GM23338 (cell line): Measurements from ENCODE around the gene NKAIN2. TPM values are rescaled to one million over a fixed set of nuclear protein-coding genes. Genes with fewer than 3 reads are reported as not detected.

Source experiments
- ATAC-seq: fragments of 200-7000 bp; cut with Tn5 transposase; 3 replicates; pipeline ENCODE4 v1.9.1; 2020
- DNase-seq: peaks from one replicate; pipeline ENCODE4 v3.0.0-alpha.2; 2015; ENCODE audit warnings: low spot score
- H2AFZ ChIP-seq: fragments of 200-600 bp; sonication (generic); 2 replicates; pipeline ENCODE4 v1.8.0; 2016; ENCODE audit warnings: antibody characterized with exemption, mild to moderate bottlenecking, moderate library complexity
- H3F3A ChIP-seq: fragments of 200-600 bp; sonication (generic); replicated peaks from 2 replicates; pipeline ENCODE4 v1.8.0; 2017; ENCODE audit warnings: antibody characterized with exemption, mixed run types, low read depth
- H3K27ac ChIP-seq: fragments of 200-600 bp; sonication (generic); 2 replicates; pipeline ENCODE4 v1.6.1; 2016; ENCODE audit warnings: low read depth
- H3K27me3 ChIP-seq: fragments of 200-600 bp; sonication (generic); 2 replicates; pipeline ENCODE4 v1.8.0; 2016; ENCODE audit warnings: mild to moderate bottlenecking, mixed run types, moderate library complexity; ENCODE audit not compliant: insufficient read depth
- H3K36me3 ChIP-seq: fragments of 200-600 bp; sonication (generic); 2 replicates; pipeline ENCODE4 v1.8.0; 2016; ENCODE audit warnings: mild to moderate bottlenecking; ENCODE audit not compliant: insufficient read depth
- H3K4me1 ChIP-seq: fragments of 200-600 bp; sonication (generic); 2 replicates; pipeline ENCODE4 v1.8.0; 2016; ENCODE audit warnings: mild to moderate bottlenecking, moderate library complexity; ENCODE audit not compliant: insufficient read depth
- H3K4me2 ChIP-seq: fragments of 200-600 bp; sonication (generic); 2 replicates; pipeline ENCODE4 v1.7.1; 2017; ENCODE audit warnings: mixed run types
- H3K4me3 ChIP-seq: fragments of 200-600 bp; sonication (generic); 2 replicates; pipeline ENCODE4 v1.6.1; 2016; ENCODE audit warnings: mixed run types
- H3K79me2 ChIP-seq: fragments of 200-600 bp; sonication (generic); replicated peaks from 2 replicates; pipeline ENCODE4 v1.8.0; 2017; ENCODE audit warnings: mild to moderate bottlenecking; ENCODE audit not compliant: insufficient read depth
- H3K9me2 ChIP-seq: fragments of 200-600 bp; sonication (generic); 2 replicates; pipeline ENCODE4 v1.8.0; 2017; ENCODE audit not compliant: insufficient read depth
- H4K20me1 ChIP-seq: fragments of 200-600 bp; sonication (generic); replicated peaks from 2 replicates; pipeline ENCODE4 v1.8.0; 2017; ENCODE audit warnings: mild to moderate bottlenecking; ENCODE audit not compliant: insufficient read depth
- H3K27ac Mint-ChIP-seq: 2 replicates; pipeline ENCODE4 v1.8.0; 2020; ENCODE audit warnings: inconsistent platforms, mild to moderate bottlenecking, moderate library complexity, mixed read lengths
- H3K27me3 Mint-ChIP-seq: 3 replicates; pipeline ENCODE4 v1.8.0; 2022; ENCODE audit warnings: low read depth, mild to moderate bottlenecking, moderate library complexity, mixed read lengths, inconsistent platforms; ENCODE audit not compliant: insufficient read depth, poor library complexity
- H3K36me3 Mint-ChIP-seq: 3 replicates; pipeline ENCODE4 v1.8.0; 2021; ENCODE audit warnings: low read depth, mild to moderate bottlenecking, inconsistent platforms, moderate library complexity, mixed read lengths
- H3K4me1 Mint-ChIP-seq: 3 replicates; pipeline ENCODE4 v1.8.0; 2020; ENCODE audit warnings: mild to moderate bottlenecking, inconsistent platforms, mixed read lengths
- H3K4me3 Mint-ChIP-seq: 3 replicates; pipeline ENCODE4 v1.8.0; 2021; ENCODE audit warnings: moderate library complexity, mild to moderate bottlenecking, inconsistent platforms, mixed read lengths
- H3K9me3 Mint-ChIP-seq: 3 replicates; pipeline ENCODE4 v1.8.0; 2020; ENCODE audit warnings: moderate library complexity, mild to moderate bottlenecking, inconsistent platforms, mixed read lengths
- CREB1 ChIP-seq: fragments of 250-450 bp; sonication (Bioruptor Pico); IDR thresholded peaks from 2 replicates; pipeline ENCODE4 v1.5.0; 2020; ENCODE audit warnings: low read depth, mild to moderate bottlenecking, moderate library complexity
- CTCF ChIP-seq, 2 experiments: fragments of 200-600 bp in 1 of 2; sonication (generic) in 1 of 2; conservative IDR thresholded peaks; 2 replicates each; pipeline versions ENCODE4 v1.5.1 to v1.6.1; 2016 to 2017; ENCODE audit warnings: antibody characterized with exemption in 2 of 2, low read depth in 2 of 2, mild to moderate bottlenecking in 2 of 2, moderate library complexity in 1 of 2
- ETS1 ChIP-seq: IDR thresholded peaks from 2 replicates; pipeline ENCODE4 v1.6.1; 2016; ENCODE audit warnings: antibody characterized with exemption
- EZH2 ChIP-seq: fragments of 200-600 bp; sonication (generic); IDR thresholded peaks from one replicate; pipeline ENCODE4 v1.8.0; 2017; ENCODE audit warnings: antibody characterized with exemption, mild to moderate bottlenecking, low read depth; ENCODE audit not compliant: unreplicated experiment
- JUNB ChIP-seq: IDR thresholded peaks from one replicate; pipeline ENCODE4 v1.6.1; 2016; ENCODE audit warnings: antibody characterized with exemption; ENCODE audit not compliant: unreplicated experiment
- NANOG ChIP-seq: IDR thresholded peaks from 2 replicates; pipeline ENCODE4 v1.6.1; 2016; ENCODE audit warnings: antibody characterized with exemption, borderline replicate concordance
- POLR2AphosphoS5 ChIP-seq: IDR thresholded peaks from 2 replicates; pipeline ENCODE4 v1.6.1; 2016; ENCODE audit warnings: antibody characterized with exemption, low read depth
- REST ChIP-seq: IDR thresholded peaks from one replicate; pipeline ENCODE4 v1.6.1; 2018; ENCODE audit warnings: antibody characterized with exemption; ENCODE audit not compliant: unreplicated experiment
- ZNF114 ChIP-seq: fragments of 250-450 bp; sonication (Bioruptor Pico); IDR thresholded peaks from 2 replicates; pipeline ENCODE4 v1.5.0; 2020; ENCODE audit warnings: mild to moderate bottlenecking, moderate library complexity
- ZNF331 ChIP-seq: fragments of 250-450 bp; sonication (Bioruptor Pico); IDR thresholded peaks from 2 replicates; pipeline ENCODE4 v1.5.0; 2020; ENCODE audit warnings: low read depth, mild to moderate bottlenecking, moderate library complexity
- ZNF462 ChIP-seq: fragments of 250-450 bp; sonication (Bioruptor Pico); IDR thresholded peaks from 2 replicates; pipeline ENCODE4 v1.5.0; 2020; ENCODE audit warnings: mild to moderate bottlenecking, moderate library complexity
- polyA plus RNA-seq: library from polyadenylated mRNA; unstranded; fragments of >200 nt; fragmentation: Nextera tagmentation; extraction: Ambion mirVana; gene quantifications from 2 replicates; pipeline ENCODE4 v1.2.1, GENCODE V29; 2016
- total RNA-seq: library from RNA; depleted of rRNA; stranded (reverse); fragments of >200 nt; shearing (Covaris generic); gene quantifications from 2 replicates; pipeline ENCODE4 v1.2.3, GENCODE V29; 2014

NKAIN2 gene
- total and polyA plus RNA-seq, 2 experiments from 2014 or later = 0.39 to 1.1 TPM

- no peaks in the 10 kb centered on the region; the same call in 2 of the 3 replicates for H3K4me1 Mint-ChIP-seq
- Histone ChIP-seq H3K79me2 (no peaks in the 10 kb centered on the region), H3K4me1 (no peaks in the 10 kb centered on the region), H2AFZ (no peak overlapping the region), H3K36me3 (no peaks in the 10 kb centered on the region), H3K9me2 (peaks cover 8% of the 10 kb centered on the region; the same call in 1 of the 2 replicates), H3K27ac (no peak overlapping the region), H4K20me1 (no peaks in the 10 kb centered on the region), H3K27me3 (no peaks in the 10 kb centered on the region), H3K4me2 (no peak overlapping the region), H3K4me3 (no peak overlapping the region), H3F3A (no peaks in the 10 kb centered on the region)
- H3K27me3 Mint-ChIP-seq = no peaks in the 10 kb centered on the region
- H3K36me3 Mint-ChIP-seq = no peaks in the 10 kb centered on the region
- DNase-seq (no peak), ATAC-seq (no peak)
- no peak overlapping the region for H3K27ac Mint-ChIP-seq
- TF ChIP-seq NANOG (no peak), EZH2 (no peak), ZNF462 (CRISPR knock-in tag) (no peak), CREB1 (no peak), JUNB (no peak), ETS1 (no peak), POLR2AphosphoS5 (no peak), REST (no peak), ZNF331 (no peak), CTCF (conservative IDR thresholded peaks at IDR 0.05; ENCODE audit: low read depth in 2 of 2) (no peak), ZNF114 (CRISPR knock-in tag) (no peak)
- no peak overlapping the region for H3K4me3 Mint-ChIP-seq
- no peaks in the 10 kb centered on the region for H3K9me3 Mint-ChIP-seq
These were observed 634.9 kb downstream of the NKAIN2 start for GRCh38 chr6:124438546-124439065.
